ENCODE data around the gene TBCK.
"Not testable (repeated sequence)": the region's sequence is repeated elsewhere in the genome, so short reads cannot be mapped to it uniquely, and the experiment has no call there.

TBCK gene

GRCh38 chr4:106222548-106222947, 93.5 kb downstream of the TBCK start:
- no peak for DNase-seq (ENCODE audit: low read depth in 3 of 3)

GRCh38 chr4:106213291-106213690, 102.7 kb downstream of the TBCK start:
- not testable (repeated sequence) for DNase-seq (ENCODE audit: low read depth in 3 of 3)

- no peak for DNase-seq (ENCODE audit: low read depth in 3 of 3)
Measured at GRCh38 chr4:106210021-106210420, 106.0 kb downstream of the TBCK start.

GRCh38 chr4:106208481-106209460, 107.2 kb downstream of the TBCK start:
- no peak for DNase-seq (ENCODE audit: low read depth in 3 of 3)

- DNase-seq (ENCODE audit: low read depth in 3 of 3), result no peak
Measured at GRCh38 chr4:106201373-106201772, 114.6 kb downstream of the TBCK start.

- DNase-seq (ENCODE audit: low read depth in 3 of 3), result no peak
Measured at GRCh38 chr4:106195435-106195950, 120.5 kb downstream of the TBCK start.

- no peak for DNase-seq (ENCODE audit: low read depth in 3 of 3)
Measured at GRCh38 chr4:106194801-106195200, 121.2 kb downstream of the TBCK start.

- DNase-seq (ENCODE audit: low read depth in 3 of 3), result no peak
Measured at GRCh38 chr4:106192131-106192530, 123.9 kb downstream of the TBCK start.

GRCh38 chr4:106186201-106186600, 129.8 kb downstream of the TBCK start:
- DNase-seq (ENCODE audit: low read depth in 3 of 3), result no peak

- no peak for DNase-seq (ENCODE audit: low read depth in 3 of 3)
Measured at GRCh38 chr4:106183551-106183950, 132.5 kb downstream of the TBCK start.

- no peak for DNase-seq (ENCODE audit: low read depth in 3 of 3)
Measured at GRCh38 chr4:106172861-106173260, 143.1 kb downstream of the TBCK start.

GRCh38 chr4:106165351-106166010, 150.5 kb downstream of the TBCK start:
- DNase-seq (ENCODE audit: low read depth in 3 of 3), result no peak

GRCh38 chr4:106162278-106162677, 153.7 kb downstream of the TBCK start:
- DNase-seq (ENCODE audit: low read depth in 3 of 3), result no peak

- no peak for DNase-seq (ENCODE audit: low read depth in 3 of 3)
Measured at GRCh38 chr4:106160560-106160959, 155.4 kb downstream of the TBCK start.

GRCh38 chr4:106149911-106150310, 166.1 kb downstream of the TBCK start:
- no peak for DNase-seq (ENCODE audit: low read depth in 3 of 3)

GRCh38 chr4:106149026-106149425, 167.0 kb downstream of the TBCK start:
- DNase-seq (ENCODE audit: low read depth in 3 of 3), result no peak

GRCh38 chr4:106142616-106143127, 173.3 kb downstream of the TBCK start:
- DNase-seq (ENCODE audit: low read depth in 3 of 3), result no peak

GRCh38 chr4:106140601-106141000, 175.4 kb downstream of the TBCK start:
- no peak for DNase-seq (ENCODE audit: low read depth in 3 of 3)

GRCh38 chr4:106136777-106137331, 179.2 kb downstream of the TBCK start:
- DNase-seq (ENCODE audit: low read depth in 3 of 3), result no peak

GRCh38 chr4:106132045-106132444, 184.0 kb downstream of the TBCK start:
- no peak for DNase-seq (ENCODE audit: low read depth in 3 of 3)

GRCh38 chr4:106126062-106126461, 189.9 kb downstream of the TBCK start:
- DNase-seq (ENCODE audit: low read depth in 3 of 3), result no peak

GRCh38 chr4:106119949-106120555, 196.0 kb downstream of the TBCK start:
- DNase-seq (ENCODE audit: low read depth in 3 of 3), result not testable (repeated sequence)
